Osteoblast (primary cell): Measurements from ENCODE around the gene FBXO17. TPM values are rescaled to one million over a fixed set of nuclear protein-coding genes. Genes with fewer than 3 reads are reported as not detected.

Experiments used
- DNase-seq: peaks from one replicate; pipeline ENCODE4 v3.0.0; 2011; ENCODE audit warnings: low spot score, mixed read lengths; ENCODE audit not compliant: insufficient read length; ENCODE audit errors: missing footprints
- H2AFZ ChIP-seq: 2 replicates; pipeline ENCODE4 v1.6.0; 2011; ENCODE audit warnings: mild to moderate bottlenecking, low read length
- H3K27ac ChIP-seq: 2 replicates; pipeline ENCODE4 v1.5.1; 2011; ENCODE audit warnings: mild to moderate bottlenecking, low read depth, low read length, moderate library complexity
- H3K27me3 ChIP-seq: 2 replicates; pipeline ENCODE4 v1.6.0; 2012; ENCODE audit warnings: mild to moderate bottlenecking, control low read depth, inconsistent platforms, low read length, moderate library complexity; ENCODE audit not compliant: insufficient read depth
- H3K36me3 ChIP-seq: 2 replicates; pipeline ENCODE4 v1.5.1; 2011; ENCODE audit warnings: mild to moderate bottlenecking, low read length, control low read depth, moderate library complexity; ENCODE audit not compliant: insufficient read depth
- H3K4me1 ChIP-seq: 2 replicates; pipeline ENCODE4 v1.5.1; 2011; ENCODE audit warnings: mild to moderate bottlenecking, low read length, control low read depth, moderate library complexity; ENCODE audit not compliant: insufficient read depth
- H3K4me2 ChIP-seq: 2 replicates; pipeline ENCODE4 v1.6.0; 2011; ENCODE audit warnings: mild to moderate bottlenecking, low read length; ENCODE audit not compliant: insufficient read depth
- H3K4me3 ChIP-seq: fragments of 200-600 bp; sonication (generic); 3 replicates; pipeline ENCODE4 v1.5.1; 2012; ENCODE audit warnings: mild to moderate bottlenecking, low read length, inconsistent platforms; ENCODE audit not compliant: insufficient read depth
- H3K79me2 ChIP-seq: 2 replicates; pipeline ENCODE4 v1.6.0; 2012; ENCODE audit warnings: mild to moderate bottlenecking, low read length, control low read depth, inconsistent platforms; ENCODE audit not compliant: insufficient read depth
- H3K9me3 ChIP-seq: 2 replicates; pipeline ENCODE4 v1.5.1; 2011; ENCODE audit warnings: low read depth, low read length, control low read depth
- H4K20me1 ChIP-seq: 2 replicates; pipeline ENCODE4 v1.6.0; 2012; ENCODE audit warnings: mild to moderate bottlenecking, low read length, control low read depth; ENCODE audit not compliant: insufficient read depth
- total RNA-seq: library from RNA; depleted of rRNA; stranded (reverse); fragments of >200 nt; gene quantifications from 2 replicates; pipeline ENCODE4 v1.2.3, GENCODE V29; 2012
- TF ChIP-seq, protein P1 (sequence below): IDR thresholded peaks from 2 replicates; pipeline ENCODE4 v1.5.1; 2011; ENCODE audit warnings: mild to moderate bottlenecking, low read depth, low read length, moderate library complexity; ENCODE audit errors: extremely low read depth

The FBXO17 gene
- total RNA-seq, 1 donor, result 40.9 TPM

- H3K36me3 ChIP-seq, result no peaks in the 10 kb centered on the region
- no peaks in the 10 kb centered on the region for H3K27me3 ChIP-seq
- no peaks in the 10 kb centered on the region for H3K9me3 ChIP-seq
- no peak overlapping the region for H3K4me2 ChIP-seq
- no peak overlapping the region for H3K27ac ChIP-seq
- H2AFZ ChIP-seq, result no peak overlapping the region
- H3K79me2 ChIP-seq, result no peaks in the 10 kb centered on the region
- H3K4me1 ChIP-seq, result no peaks in the 10 kb centered on the region
- no peaks in the 10 kb centered on the region for H4K20me1 ChIP-seq
- DNase-seq, result peak; percentile 30
- no peak overlapping the region for H3K4me3 ChIP-seq
- TF ChIP-seq, protein P1, sequence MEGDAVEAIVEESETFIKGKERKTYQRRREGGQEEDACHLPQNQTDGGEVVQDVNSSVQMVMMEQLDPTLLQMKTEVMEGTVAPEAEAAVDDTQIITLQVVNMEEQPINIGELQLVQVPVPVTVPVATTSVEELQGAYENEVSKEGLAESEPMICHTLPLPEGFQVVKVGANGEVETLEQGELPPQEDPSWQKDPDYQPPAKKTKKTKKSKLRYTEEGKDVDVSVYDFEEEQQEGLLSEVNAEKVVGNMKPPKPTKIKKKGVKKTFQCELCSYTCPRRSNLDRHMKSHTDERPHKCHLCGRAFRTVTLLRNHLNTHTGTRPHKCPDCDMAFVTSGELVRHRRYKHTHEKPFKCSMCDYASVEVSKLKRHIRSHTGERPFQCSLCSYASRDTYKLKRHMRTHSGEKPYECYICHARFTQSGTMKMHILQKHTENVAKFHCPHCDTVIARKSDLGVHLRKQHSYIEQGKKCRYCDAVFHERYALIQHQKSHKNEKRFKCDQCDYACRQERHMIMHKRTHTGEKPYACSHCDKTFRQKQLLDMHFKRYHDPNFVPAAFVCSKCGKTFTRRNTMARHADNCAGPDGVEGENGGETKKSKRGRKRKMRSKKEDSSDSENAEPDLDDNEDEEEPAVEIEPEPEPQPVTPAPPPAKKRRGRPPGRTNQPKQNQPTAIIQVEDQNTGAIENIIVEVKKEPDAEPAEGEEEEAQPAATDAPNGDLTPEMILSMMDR, result no peak
Observed at GRCh38 chr19:38915329-38916321, 59.9 kb downstream of the FBXO17 start.

DNA sequence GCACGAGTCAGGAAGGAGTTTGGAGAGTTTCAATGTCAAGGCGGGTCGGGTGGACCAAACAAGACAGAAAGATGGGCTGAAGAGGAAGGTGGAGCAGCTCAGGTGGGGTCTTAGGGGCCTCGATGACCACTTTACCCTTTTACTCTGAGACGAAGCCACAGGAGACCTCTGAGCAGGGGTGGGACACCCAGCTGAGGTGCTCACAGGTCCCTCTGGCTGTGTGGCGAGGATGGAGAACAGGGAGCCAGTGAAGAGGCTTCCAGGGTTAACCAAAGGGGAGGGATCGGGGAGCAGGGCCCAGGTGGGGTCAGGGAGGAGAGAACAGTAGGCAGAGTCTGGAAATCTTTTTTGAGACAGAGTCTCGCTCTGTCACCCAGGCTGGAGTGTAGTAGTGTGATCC is 61.6 kb downstream of the FBXO17 start:
- no peaks in the 10 kb centered on the region for H3K4me1 ChIP-seq
- H3K27me3 ChIP-seq, result no peaks in the 10 kb centered on the region
- H4K20me1 ChIP-seq, result no peaks in the 10 kb centered on the region
- H2AFZ ChIP-seq, result no peak overlapping the region
- TF ChIP-seq, protein P1, result no peak
- H3K9me3 ChIP-seq, result no peaks in the 10 kb centered on the region
- H3K79me2 ChIP-seq, result no peaks in the 10 kb centered on the region
- no peak overlapping the region for H3K4me3 ChIP-seq
- H3K27ac ChIP-seq, result no peak overlapping the region
- DNase-seq, result no peak
- no peaks in the 10 kb centered on the region for H3K36me3 ChIP-seq
- no peak overlapping the region for H3K4me2 ChIP-seq

- TF ChIP-seq, protein P1, result no peak
- H3K79me2 ChIP-seq, result no peaks in the 10 kb centered on the region
- H3K4me2 ChIP-seq, result no peak overlapping the region
- H4K20me1 ChIP-seq, result no peaks in the 10 kb centered on the region
- no peaks in the 10 kb centered on the region for H3K27me3 ChIP-seq
- H3K27ac ChIP-seq, result no peak overlapping the region
- no peaks in the 10 kb centered on the region for H3K4me1 ChIP-seq
- H3K36me3 ChIP-seq, result no peaks in the 10 kb centered on the region
- H2AFZ ChIP-seq, result no peak overlapping the region
- DNase-seq, result peak; percentile 85
- no peak overlapping the region for H3K4me3 ChIP-seq
- no peaks in the 10 kb centered on the region for H3K9me3 ChIP-seq
Observed at GRCh38 chr19:38912600-38913514, 62.7 kb downstream of the FBXO17 start.
